ENCODE data around the gene HSPD1.
A peak's percentile ranks its signal among the peaks of the same experiment; 100 is the strongest.
"Not testable (repeated sequence)": the region's sequence is repeated elsewhere in the genome, so short reads cannot be mapped to it uniquely, and the experiment has no call there.

The HSPD1 gene

GRCh38 chr2:197496695-197497094, 2.9 kb downstream of the HSPD1 start:
- DNase-seq (ENCODE audit: low read depth): no peak

- DNase-seq (ENCODE audit: low read depth): no peak
Observed at GRCh38 chr2:197495433-197496134, 4.1 kb downstream of the HSPD1 start.

- DNase-seq (ENCODE audit: low read depth): no peak
Observed at GRCh38 chr2:197487385-197487784, 12.3 kb downstream of the HSPD1 start.

- no peak for DNase-seq (ENCODE audit: low read depth)
Observed at GRCh38 chr2:197486175-197486574, 13.5 kb downstream of the HSPD1 start.

GRCh38 chr2:197484248-197484647, 15.4 kb downstream of the HSPD1 start:
- DNase-seq (ENCODE audit: low read depth): not testable (repeated sequence)

- DNase-seq (ENCODE audit: low read depth): no peak
Observed at GRCh38 chr2:197480165-197481036, 19.2 kb downstream of the HSPD1 start.

- DNase-seq (ENCODE audit: low read depth): no peak
Observed at GRCh38 chr2:197477797-197478196, 21.8 kb downstream of the HSPD1 start.

- DNase-seq (ENCODE audit: low read depth): no peak
Observed at GRCh38 chr2:197472166-197472565, 27.5 kb downstream of the HSPD1 start.

GRCh38 chr2:197464175-197464574, 35.5 kb downstream of the HSPD1 start:
- peak; percentile 14 for DNase-seq (ENCODE audit: low read depth)

- DNase-seq (ENCODE audit: low read depth): no peak
Observed at GRCh38 chr2:197461057-197461456, 38.6 kb downstream of the HSPD1 start.

- DNase-seq (ENCODE audit: low read depth): no peak
Observed at GRCh38 chr2:197460649-197461048, 39.0 kb downstream of the HSPD1 start.

GRCh38 chr2:197455428-197455827, 44.2 kb downstream of the HSPD1 start:
- no peak for DNase-seq (ENCODE audit: low read depth)

GRCh38 chr2:197454923-197455322, 44.7 kb downstream of the HSPD1 start:
- no peak for DNase-seq (ENCODE audit: low read depth)

GRCh38 chr2:197453914-197454398, 45.7 kb downstream of the HSPD1 start:
- DNase-seq (ENCODE audit: low read depth): peak; percentile 70

GRCh38 chr2:197453123-197453913, 46.3 kb downstream of the HSPD1 start, which contains the start of gene COQ10B:
COQ10B (plus strand) TSS chr2:197453552; CDS start chr2:197453561, 9 bp downstream.
- peak; percentile 99 for DNase-seq (ENCODE audit: low read depth)

GRCh38 chr2:197452754-197453122, 46.9 kb downstream of the HSPD1 start:
- DNase-seq (ENCODE audit: low read depth): no peak

GRCh38 chr2:197450935-197451358, 48.7 kb downstream of the HSPD1 start:
- not testable (repeated sequence) for DNase-seq (ENCODE audit: low read depth)

- no peak for DNase-seq (ENCODE audit: low read depth)
Observed at GRCh38 chr2:197450465-197450864, 49.2 kb downstream of the HSPD1 start.

- no peak for DNase-seq (ENCODE audit: low read depth)
Observed at GRCh38 chr2:197446844-197447243, 52.8 kb downstream of the HSPD1 start.

GRCh38 chr2:197445746-197446145, 53.9 kb downstream of the HSPD1 start:
- DNase-seq (ENCODE audit: low read depth): no peak

GRCh38 chr2:197442857-197443256, 56.8 kb downstream of the HSPD1 start:
- DNase-seq (ENCODE audit: low read depth): no peak

- DNase-seq (ENCODE audit: low read depth): no peak
Observed at GRCh38 chr2:197437380-197437779, 62.3 kb downstream of the HSPD1 start.

Measured in non-pigmented ciliary epithelial cell (primary cell).